Bone marrow (tissue), 2 donors: ENCODE measurements around the gene AKAP6.

ENCODE experiments used
- DNase-seq, 2 donors: peaks; one replicate each; lab custom pipeline; 2025; lab: John Stamatoyannopoulos, UW

AKAP6 gene

DNA sequence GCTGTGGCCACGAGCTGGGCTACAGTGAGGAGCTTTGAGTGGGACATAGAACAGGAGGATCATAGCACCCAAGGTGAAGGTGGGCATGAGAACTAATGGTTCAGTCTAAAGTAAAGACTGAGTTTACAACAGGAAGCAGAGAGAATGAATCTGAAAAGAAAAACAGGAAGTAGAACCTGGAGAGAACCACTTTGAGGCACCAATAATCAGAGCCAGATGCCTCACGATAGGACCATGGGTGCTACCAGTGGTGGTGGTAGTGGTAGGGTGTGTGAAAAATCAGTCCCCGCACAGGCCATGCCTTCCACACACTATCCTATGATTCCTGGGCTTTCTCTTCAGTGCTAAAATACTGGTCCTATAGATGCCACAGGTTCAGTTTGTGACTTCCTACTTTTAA, 293.6 kb downstream of the AKAP6 start:
- no peak for DNase-seq

DNA sequence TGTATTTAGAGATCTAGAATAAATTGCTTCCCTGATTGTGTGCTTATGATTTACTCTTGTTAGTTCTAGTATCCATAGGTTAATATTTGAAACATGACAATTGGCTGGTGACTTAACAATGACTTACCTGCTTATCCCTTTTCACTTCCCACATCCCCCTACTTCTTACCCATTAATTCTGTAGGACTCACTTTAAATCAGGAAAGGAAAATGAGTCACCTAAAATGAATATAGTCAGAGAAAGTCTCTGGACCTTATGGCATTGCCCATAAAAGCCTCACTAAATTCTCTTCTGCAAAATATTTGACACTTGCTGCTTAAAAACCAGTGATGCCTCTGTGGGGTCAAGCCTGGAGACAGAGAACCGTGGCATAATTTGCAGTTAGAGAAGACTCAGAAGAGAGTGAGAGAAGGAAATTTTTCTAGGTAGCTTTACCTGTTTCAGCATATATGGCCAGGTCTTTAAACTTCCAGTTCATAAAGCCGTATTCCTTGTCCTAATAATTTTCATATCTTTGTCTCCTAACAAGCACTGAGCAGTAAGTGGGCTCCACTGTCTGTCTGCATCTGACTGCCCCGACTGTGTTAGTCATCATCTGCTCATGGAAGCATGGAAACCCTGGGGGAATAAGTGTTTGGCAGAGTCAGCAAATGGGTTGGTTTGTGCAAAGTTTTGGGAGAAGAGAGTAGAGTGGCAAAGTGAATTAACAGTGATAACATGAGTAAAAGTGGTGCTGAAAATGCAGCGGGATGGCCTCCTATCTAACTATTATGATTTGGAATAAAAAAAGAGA, 294.4 kb downstream of the AKAP6 start:
- DNase-seq: no peak

DNA sequence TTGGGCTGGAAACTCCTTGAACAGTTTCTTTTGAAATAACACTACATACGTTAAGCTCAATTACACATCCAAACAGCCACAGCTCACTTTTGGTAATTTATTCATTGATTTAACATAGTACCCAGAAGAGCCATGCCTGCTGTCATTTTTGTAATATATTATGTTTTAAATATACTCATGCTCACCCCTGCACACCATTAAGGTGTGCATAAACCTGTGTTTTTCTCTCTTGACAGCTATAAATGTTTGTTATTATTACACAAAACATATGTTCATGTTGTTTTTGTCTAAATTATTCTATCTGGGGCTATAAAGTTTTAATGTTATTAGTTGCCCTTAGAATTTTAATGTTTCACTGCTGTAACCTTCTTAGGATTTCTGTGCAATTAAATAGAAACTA, 296.1 kb downstream of the AKAP6 start:
- no peak for DNase-seq

DNA sequence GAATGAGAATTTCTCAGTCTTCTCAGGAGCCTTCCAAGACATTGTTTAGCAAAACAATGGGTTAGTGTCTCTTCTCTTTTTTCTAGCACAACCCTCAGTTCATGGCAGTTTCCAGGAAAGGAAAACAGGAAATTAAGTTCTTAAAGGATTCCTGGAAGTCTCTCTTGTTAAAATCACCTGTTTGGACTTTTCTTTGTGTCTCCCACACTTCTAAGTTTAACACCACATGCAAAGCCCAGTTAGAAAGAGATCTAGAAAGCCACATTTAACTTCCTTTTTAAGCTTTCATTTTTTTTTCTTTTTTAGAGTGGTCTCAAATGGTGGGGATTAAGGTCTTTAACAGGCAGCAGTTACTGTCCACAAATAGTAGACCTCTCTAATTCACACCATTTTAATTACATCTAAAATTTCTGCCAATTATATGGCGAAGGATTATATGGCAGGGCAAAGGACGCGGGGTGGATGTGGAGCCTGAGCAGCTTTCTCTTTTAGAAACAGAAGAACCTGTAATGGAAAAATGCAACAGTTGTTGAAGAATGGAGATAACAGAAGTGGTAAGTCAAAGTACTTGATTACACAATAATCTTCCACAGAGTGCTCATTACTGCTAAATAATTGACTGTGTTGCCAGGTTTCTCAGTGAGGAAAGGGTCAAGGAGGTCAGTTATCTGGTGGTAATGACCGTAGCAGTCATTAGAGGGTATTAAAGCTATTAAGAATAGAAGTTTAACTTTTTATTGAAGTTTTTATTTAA, 298.6 kb downstream of the AKAP6 start:
- DNase-seq: no peak

DNA sequence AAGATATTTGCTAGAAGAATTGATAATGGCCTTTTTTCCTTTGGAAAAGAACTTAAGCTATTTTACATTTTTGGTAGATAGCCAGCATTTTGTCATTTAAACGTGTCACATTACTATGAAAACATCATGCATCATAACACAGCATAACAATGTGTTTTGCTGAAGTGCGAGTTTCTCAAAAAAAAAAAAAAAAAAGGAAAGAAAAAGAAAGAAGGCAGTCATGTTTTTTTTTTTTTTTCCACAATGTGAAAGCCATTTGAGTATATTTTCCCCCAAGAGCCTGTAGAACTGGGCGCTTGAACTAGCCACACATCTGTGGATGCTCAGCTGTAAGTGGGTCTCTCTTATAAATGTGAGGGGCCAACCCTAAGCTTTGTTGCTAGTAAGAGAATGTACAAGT, 300.1 kb downstream of the AKAP6 start:
- no peak for DNase-seq

DNA sequence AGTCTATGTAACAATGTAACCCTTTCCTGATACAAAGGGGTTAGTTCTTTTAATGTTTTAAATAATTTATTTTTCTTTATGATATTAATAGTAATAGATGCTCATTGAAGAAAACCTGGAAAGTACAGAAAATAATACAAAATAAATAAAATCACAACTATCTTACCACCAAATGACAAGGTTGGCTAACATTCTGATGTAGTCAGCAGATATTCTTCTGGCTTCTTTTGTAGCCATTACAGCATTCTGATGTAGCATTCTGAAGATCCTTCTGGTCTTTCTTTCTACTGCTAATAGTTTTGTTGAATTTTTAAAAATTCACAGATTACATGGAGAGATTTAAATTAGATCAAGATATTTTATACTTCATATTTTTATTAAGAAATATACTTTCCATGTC, 301.6 kb downstream of the AKAP6 start:
- DNase-seq: no peak

DNA sequence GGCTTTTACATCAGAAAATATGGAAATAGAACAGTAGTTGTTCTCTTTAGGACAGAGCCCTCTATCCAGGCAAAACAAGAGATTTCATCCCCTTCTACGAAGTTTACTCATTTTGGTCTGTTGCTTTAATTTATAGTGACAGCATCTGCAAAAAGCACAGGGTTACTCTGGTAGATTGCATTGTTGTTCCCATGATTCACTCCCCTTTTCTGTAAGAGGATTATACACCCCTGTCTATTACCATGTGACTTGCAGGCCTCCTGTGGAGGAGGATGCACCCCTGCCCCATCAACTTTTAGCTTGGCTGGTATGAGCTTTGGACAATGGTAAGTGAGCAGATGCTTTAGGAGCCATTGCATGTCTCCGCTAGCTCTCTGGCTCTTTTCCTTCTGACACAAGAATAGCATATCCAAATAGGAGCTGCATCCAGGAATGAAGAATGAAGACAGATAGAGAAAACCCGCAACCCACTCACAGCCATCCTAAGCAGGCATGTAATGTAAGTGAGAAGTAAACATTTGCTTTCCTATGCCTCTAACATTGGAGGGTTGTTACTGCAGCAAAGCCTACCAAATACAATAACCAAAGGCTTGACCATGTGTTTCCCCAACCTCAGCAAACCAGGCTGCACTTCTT, 304.2 kb downstream of the AKAP6 start:
- DNase-seq: no peak

DNA sequence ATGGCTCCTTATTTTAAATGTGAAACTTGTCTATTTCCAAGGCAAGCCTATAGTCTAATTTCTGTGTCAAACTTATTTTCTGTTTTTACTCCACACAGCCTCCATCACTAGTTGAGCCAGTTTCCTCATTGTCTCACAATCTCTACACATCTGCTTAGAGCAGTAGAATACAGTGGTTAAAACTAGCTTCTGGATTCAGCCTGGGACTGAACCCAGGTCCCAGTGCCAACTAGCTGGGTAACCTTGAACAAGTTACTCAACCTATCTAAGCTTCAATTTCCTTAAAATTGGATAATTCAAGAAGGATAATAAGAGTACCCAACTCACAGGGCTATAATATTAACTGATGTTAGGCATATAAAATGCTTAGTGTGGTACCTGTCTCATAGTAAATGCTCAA, 304.8 kb downstream of the AKAP6 start:
- no peak for DNase-seq

DNA sequence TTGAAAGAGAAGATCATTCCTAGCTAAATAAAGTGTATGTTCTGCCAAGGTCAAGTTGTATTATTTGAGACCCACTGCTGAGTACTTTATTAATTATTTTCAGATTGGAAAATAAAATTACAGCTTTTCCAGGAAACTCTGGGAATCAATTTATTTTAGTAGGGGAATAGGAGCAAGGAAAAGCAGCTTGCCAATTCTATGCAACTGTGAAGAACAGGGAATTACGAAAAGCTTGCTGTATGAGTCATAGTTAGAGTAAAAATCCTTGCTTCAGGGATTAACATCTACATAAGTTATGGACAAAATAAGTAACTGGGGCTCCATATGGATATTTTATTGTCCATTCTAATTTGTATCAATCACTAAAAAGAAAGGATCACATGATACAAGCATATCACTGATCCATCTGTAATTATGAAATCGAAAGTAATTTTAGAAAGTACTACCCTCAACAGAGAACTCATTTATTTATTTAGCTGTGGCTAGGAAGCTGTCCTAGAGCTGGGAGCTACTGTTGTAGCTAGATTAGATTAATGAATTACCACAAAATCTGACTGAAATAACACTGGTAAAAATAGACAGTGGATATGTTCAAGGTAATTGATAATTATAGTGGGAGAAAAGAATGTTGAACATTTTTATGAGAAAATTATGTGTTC, 306.1 kb downstream of the AKAP6 start:
- DNase-seq: no peak

DNA sequence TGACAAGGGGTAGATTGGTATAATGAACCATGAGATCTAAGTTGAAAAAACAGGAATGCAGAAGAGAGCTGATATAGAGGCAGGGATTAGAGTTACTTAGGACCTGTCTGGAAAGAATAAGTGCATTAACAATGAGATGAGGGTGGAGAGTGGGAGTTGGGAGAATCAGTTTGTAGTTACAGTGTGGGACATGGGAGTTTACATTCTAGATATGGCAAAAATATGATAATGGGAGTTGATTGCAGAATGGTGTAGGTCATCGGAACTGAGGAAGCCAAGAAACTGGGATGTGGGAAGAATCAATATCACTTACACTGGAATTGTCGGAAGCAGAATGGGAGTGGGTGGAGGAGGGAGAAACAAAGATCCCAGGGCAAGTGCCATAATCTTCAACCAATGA, 308.5 kb downstream of the AKAP6 start:
- no peak for DNase-seq

DNA sequence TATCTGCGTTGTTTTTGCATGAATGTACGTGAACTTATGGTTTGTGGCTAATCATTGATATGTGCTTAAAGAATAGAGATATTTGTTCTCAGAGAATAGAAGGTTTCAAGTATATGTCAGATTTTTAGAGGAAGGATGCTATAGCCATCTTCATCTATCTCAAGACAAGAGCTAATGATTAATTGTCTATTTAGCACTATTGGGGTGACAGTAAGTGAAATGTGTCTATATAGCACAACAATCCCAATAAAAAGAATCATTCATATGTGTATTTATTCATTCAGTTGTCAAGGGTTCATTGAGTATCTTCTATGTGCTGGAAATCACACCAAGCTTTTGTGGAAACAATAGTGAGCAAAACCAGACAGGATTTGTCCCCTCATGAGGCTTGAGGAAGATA, 310.1 kb downstream of the AKAP6 start:
- DNase-seq: no peak

DNA sequence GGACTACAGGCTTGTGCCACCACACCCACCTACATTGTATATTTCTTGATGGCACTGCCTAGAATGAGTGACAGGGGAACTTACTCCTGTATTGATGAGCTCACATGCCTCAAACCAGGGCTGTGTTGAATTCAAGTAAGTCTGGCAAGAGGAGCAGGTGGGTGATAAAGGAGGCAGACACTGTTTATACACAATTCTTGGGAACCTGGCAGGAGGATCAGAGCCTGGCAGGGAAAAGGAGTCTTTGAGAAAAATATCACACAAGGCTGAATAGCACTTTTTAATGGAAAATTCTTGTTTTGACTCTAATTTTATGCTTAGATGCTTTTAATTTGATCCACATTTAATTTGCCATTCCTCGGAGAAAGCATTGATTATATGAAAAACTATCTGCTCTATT, 316.5 kb downstream of the AKAP6 start:
- no peak for DNase-seq

DNA sequence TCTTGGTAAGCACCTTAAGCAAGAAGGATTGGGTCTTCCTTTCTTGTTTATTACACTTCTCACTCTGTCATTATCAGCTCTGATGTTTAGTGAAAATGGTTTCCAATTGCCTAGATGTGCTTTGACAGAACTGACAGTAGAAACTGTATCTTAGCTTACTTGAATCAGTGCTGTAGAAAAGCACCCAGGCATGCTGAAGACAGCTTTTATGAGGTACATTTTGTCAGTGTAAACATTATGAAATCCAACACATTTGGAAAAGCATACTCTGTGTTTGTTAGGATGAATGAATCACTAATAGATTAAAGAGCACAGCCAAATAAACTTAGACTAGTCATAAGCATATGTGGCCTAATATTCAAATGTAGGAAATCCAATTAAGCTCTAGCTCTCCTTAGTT, 319.3 kb downstream of the AKAP6 start:
- DNase-seq: no peak

DNA sequence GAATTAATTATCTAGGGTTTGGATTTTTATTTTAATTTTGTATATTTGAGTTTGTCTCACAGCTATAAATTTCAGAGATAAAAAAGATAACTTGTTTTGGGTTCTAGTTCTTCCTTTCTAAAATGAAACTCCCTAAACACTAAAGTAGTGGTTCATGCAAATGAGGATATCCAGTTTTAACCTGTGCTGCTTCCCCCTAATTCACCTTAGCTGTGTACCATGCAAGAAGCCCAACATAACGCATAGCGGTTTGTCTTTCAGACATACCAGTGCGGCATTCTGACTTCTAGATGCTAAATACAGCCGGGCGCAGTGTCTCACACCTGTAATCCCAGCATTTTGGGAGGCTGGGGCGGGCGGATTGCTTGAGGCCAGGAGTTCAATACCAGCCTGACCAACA, 320.9 kb downstream of the AKAP6 start:
- no peak for DNase-seq

DNA sequence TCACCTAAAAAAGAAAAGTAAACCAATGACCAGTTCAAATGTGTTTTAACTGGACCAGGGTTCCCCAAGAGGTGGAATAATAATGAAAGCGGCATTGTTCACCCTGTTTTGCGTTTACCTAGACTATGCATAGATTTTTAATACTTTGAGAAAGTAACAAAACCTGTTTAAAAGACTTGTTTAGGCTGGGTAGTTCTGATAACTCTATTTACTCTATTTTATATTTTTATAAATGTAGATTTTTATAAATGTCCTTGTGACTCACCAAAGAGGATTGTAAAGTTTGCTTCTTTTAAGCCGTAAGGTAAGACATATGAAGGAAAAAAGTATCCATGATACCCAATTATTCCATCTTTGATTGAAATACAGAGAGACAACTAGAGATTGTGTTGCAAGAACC, 321.6 kb downstream of the AKAP6 start:
- no peak for DNase-seq

DNA sequence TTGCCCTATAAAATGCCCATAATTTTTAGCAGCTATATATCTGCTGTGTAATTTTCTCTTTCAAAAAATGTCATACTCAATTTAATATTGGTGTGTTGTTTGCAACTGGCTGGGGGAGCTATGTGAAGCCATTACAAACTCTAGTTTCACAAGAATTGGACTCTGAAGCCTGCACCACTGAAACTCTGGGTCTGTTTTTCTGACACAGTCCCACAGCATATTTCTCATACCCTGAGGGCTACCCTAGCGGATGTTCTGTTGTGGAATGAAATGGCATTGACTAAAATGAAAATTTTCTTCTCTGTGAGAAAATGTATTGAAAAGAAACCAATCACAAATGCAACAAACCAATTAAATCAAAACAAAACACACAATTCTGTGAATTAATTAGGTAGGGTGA, 325.0 kb downstream of the AKAP6 start:
- no peak for DNase-seq

DNA sequence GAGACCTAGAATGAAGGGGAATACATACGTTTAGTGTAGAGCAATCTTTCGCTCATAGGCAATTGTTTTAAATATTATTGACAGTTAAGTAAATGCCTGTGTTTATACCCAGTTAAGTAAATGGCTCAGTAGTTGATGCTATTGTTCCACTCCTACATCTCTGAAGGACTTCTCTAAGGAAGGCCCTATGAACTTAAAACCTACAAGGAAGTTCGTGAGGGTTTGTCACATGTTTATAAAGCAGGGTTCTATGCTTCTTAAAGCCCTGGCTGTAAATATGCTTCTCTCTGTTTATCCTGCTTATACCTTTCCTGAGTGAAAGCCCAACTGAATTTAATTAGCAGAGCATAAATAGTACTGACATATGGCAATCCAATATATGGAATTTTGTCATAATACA, 327.5 kb downstream of the AKAP6 start:
- DNase-seq: no peak

DNA sequence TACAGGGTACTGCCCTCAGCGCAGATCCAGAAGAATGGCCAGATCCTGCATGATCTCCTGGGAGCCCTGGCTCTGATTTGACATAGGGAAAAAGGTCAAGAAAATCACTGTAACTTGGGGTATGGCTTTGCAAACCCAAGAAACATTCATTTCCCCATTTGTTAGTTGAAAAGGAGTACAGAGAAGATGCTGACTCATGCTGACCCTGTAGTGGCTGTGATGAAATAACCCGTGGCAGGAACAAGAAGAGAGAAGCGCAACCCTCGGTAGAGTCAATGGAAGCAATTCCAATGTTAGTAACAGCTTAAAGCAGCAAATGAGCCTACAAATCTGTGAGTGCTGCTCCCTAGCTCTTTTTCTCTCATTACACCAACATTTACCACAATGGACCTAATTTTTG, 328.0 kb downstream of the AKAP6 start:
- DNase-seq: peak in 1 of 2 donors; percentile 2

DNA sequence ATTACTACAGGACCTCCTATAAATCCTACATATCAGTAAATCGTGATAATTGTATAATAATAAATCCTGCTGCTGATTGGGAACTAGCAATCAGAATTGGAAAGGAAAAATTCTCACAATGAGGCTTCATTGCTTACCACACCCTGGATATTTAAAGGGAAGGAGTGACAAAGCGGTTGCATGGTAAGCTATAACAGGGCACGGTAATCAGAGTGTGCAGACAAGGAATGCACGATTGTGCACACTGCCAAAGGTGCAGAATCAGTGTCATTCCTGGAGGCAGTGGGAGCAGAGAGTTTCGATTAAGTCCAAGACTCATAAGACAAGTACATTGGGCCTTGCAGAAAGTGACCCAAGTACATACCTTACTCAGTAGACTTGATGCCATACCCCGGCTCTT, 332.1 kb downstream of the AKAP6 start:
- DNase-seq: no peak

DNA sequence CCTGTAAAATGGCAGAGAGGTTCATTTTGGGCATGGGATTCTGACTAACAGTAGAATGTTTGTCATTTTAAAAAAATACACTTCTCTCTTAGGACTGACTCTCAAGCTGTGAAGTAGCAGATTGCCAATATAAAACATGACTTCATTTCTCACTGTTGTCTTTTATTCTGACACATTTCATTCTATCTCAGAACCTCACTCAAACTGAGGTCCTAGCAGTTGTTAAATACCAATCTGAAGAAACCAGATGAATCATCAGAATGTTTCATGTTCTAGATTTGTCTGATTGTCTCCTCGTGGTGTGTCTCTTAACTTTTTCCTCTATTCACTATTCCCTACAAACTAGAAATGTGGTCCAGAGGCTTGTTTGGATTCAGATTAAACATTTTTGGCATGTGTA, 333.1 kb downstream of the AKAP6 start:
- DNase-seq: no peak

DNA sequence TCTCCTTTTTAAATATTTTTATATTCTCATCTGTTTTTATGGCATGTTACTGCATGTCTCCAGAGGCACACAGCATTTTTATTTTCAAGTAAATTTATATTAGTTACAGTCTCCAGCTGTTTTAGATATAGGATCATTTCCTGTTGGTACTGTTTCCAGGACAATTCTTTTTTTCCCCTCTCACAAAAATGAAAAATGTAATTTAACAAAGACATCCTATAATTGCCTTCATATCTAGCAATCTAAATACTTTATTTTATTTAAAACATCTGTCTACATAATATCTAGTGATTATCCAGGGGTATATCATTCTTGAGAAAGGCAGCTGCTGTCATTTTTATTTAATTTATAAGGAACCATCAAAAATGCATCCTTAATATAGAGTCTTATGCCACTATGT, 337.2 kb downstream of the AKAP6 start:
- DNase-seq: no peak

DNA sequence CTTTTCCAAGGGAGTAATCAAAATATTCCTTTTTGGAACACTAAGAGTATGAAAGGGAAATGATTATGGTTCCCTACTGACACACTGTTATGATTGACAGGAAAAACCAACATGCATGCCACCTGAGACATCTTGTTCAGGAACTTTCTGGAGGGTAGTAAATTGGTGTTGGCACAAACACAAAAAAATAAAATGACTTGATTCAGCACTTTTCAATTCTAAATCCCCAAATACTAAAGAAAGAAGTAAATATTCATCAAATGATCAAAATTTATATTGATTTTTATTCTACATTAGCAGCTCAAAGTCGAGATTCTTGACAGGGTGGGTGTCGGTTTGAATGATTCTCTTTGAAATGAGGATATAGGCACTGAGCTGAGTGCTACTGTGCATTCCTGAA, 338.2 kb downstream of the AKAP6 start:
- DNase-seq: no peak

DNA sequence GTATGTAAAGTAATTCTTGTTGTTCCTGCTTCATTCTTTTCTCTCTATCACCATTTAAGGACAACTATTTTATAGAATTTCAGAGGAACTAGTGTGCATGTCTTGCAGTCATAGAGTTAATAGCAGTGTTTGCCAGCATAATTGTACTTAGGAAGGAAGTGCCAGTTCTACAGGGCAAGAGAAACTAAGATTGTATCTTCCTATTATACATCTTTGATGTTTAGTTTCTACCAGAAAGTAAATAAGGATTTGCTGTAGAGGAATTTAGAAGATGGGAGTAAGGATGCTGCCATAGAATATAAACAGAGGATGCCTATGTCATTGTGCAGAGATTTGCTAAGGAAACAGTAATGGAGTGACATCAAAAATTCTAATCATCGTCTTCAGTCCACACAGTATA, 338.7 kb downstream of the AKAP6 start:
- no peak for DNase-seq
